ENCODE data around the gene GNG14. TPM values are rescaled to one million over a fixed set of nuclear protein-coding genes. Genes with fewer than 3 reads are reported as not detected.

GNG14 gene
- total RNA-seq, 4 donors from 2014 or later = not detected

GRCh38 chr19:12736995-12737834 lies 49.4 kb downstream of the GNG14 start, which contains the start of gene GET3:
Gene GET3, plus strand, starts transcription at chr19:12737497. Its CDS starts 9 bp downstream, at chr19:12737506.
- Histone ChIP-seq H3K4me1 (peaks cover 8 to 19% of the 10 kb centered on the region in 2 donors), H3K36me3 (no peaks in the 10 kb centered on the region), H3K27ac (peak within 1 kb of the TSS; percentile 87), H3K27me3 (no peaks in the 10 kb centered on the region), H3K4me3 (peak within 1 kb of the TSS; percentile 63 to 83), H3K9me3 (no peaks in the 10 kb centered on the region)
- peak in 2 of 4 experiments; percentile 25 to 44 for TF ChIP-seq CTCF (IDR thresholded peaks at IDR 0.05)
- TF ChIP-seq POLR2A (IDR thresholded peaks at IDR 0.05) = peak in 1 of 2 donors; percentile 39
- DNase-seq = peak; percentile 74 to 97
- intact Hi-C loops (cut with DNase I; ENCODE audit: low total_unique reads) = no loop called here

GRCh38 chr19:12737835-12738351 lies 50.1 kb downstream of the GNG14 start:
- Histone ChIP-seq H3K4me3 (peak overlapping the region; percentile 63 to 83), H3K9me3 (no peaks in the 10 kb centered on the region), H3K27ac (peak overlapping the region; percentile 87), H3K27me3 (no peaks in the 10 kb centered on the region), H3K4me1 (peaks cover 5 to 13% of the 10 kb centered on the region in 2 donors), H3K36me3 (no peaks in the 10 kb centered on the region)
- intact Hi-C loops (cut with DNase I; ENCODE audit: low total_unique reads) = no loop called here
- TF ChIP-seq CTCF (IDR thresholded peaks at IDR 0.05) = no peak
- DNase-seq = no peak

Small RNA genes lying within 50 kb of the gene (small RNA-seq; reads per million reads assigned to genes)
- gene SNORD41 = 749 reads per million, percentile 97 among the genes with 10 or more reads in this experiment

Other genes with a start within 250 kb of the GNG14 start
- gene ZNF443, start 247.0 kb upstream of the GNG14 start, total RNA-seq = 10 to 100 TPM in 1 of 4 donors, 1 to 10 TPM in 3; 5.3 to 15.4 (median 8.4) TPM
- 10 to 100 TPM in 1 of 4 donors, 1 to 10 TPM in 3; 5.0 to 20.8 (median 6.9) TPM for gene ZNF709, start 203.2 kb upstream of the GNG14 start, total RNA-seq
- gene ZNF564, start 136.5 kb upstream of the GNG14 start, total RNA-seq = 10 to 100 TPM in 3 of 4 donors, under 1 TPM in 1; 0.88 to 28.1 (median 21.9) TPM
- 10 to 100 TPM in 2 of 4 donors, 1 to 10 TPM in 1, under 1 TPM in 1; 0.59 to 15.4 (median 8.1) TPM for gene ZNF490, start 77.2 kb upstream of the GNG14 start, total RNA-seq
- gene ZNF791, start 77.1 kb upstream of the GNG14 start, total RNA-seq = 10 to 100 TPM; 22.9 to 67.9 (median 37.1) TPM
- gene MAN2B1, start 21.3 kb upstream of the GNG14 start, total RNA-seq = 10 to 100 TPM; 15.9 to 54.1 (median 42.8) TPM
- gene WDR83, start 21.2 kb upstream of the GNG14 start, total RNA-seq = 10 to 100 TPM in 2 of 4 donors, 1 to 10 TPM in 2; 1.5 to 24.7 (median 8.5) TPM
- 100 to 1,000 TPM in 2 of 4 donors, 10 to 100 TPM in 2; 70.9 to 125 (median 97.1) TPM for gene DHPS, start 6.1 kb upstream of the GNG14 start, total RNA-seq
- 1 to 10 TPM in 2 of 4 donors, not detected in 2; 3.8 to 9.5 TPM for gene FBXW9, start 8.6 kb downstream of the GNG14 start, total RNA-seq
- gene TNPO2, start 35.9 kb downstream of the GNG14 start, total RNA-seq = 10 to 100 TPM; 29.7 to 92.9 (median 71.2) TPM
- gene TRIR, start 46.7 kb downstream of the GNG14 start, total RNA-seq = 100 to 1,000 TPM in 3 of 4 donors, 10 to 100 TPM in 1; 88.8 to 490 (median 244) TPM
- 10 to 100 TPM; 15.4 to 57.4 (median 36.4) TPM for gene GET3, start 49.5 kb downstream of the GNG14 start, total RNA-seq
- under 1 TPM in 2 of 4 donors, not detected in 2; 0.14 to 0.29 TPM for gene BEST2, start 63.8 kb downstream of the GNG14 start, total RNA-seq
- gene HOOK2, start 87.6 kb downstream of the GNG14 start, total RNA-seq = 10 to 100 TPM in 2 of 4 donors, 1 to 10 TPM in 1, under 1 TPM in 1; 0.59 to 37.5 (median 14.0) TPM
- gene JUNB, start 103.5 kb downstream of the GNG14 start, total RNA-seq = 100 to 1,000 TPM in 1 of 4 donors, 10 to 100 TPM in 3; 47.4 to 417 (median 81.5) TPM
- 100 to 1,000 TPM; 148 to 178 (median 163) TPM for gene PRDX2, start 113.8 kb downstream of the GNG14 start, total RNA-seq
- gene THSD8, start 114.1 kb downstream of the GNG14 start, total RNA-seq = 1 to 10 TPM in 1 of 4 donors, not detected in 3; 4.1 TPM
- 10 to 100 TPM in 1 of 4 donors, 1 to 10 TPM in 3; 2.3 to 18.9 (median 3.1) TPM for gene RNASEH2A, start 118.6 kb downstream of the GNG14 start, total RNA-seq
- gene RTBDN, start 146.6 kb downstream of the GNG14 start, total RNA-seq = not detected
- gene MAST1, start 150.5 kb downstream of the GNG14 start, total RNA-seq = 1 to 10 TPM in 1 of 4 donors, not detected in 3; 1.2 TPM
- 10 to 100 TPM; 19.0 to 65.8 (median 31.0) TPM for gene DNASE2, start 193.5 kb downstream of the GNG14 start, total RNA-seq
- under 1 TPM in 2 of 4 donors, not detected in 2; 0.77 to 0.97 TPM for gene KLF1, start 199.2 kb downstream of the GNG14 start, total RNA-seq
- gene GCDH, start 203.2 kb downstream of the GNG14 start, total RNA-seq = 10 to 100 TPM in 3 of 4 donors, 1 to 10 TPM in 1; 6.8 to 47.9 (median 18.2) TPM
- gene SYCE2, start 231.3 kb downstream of the GNG14 start, total RNA-seq = under 1 TPM in 2 of 4 donors, not detected in 2; 0.41 to 0.49 TPM
- 10 to 100 TPM in 2 of 4 donors, 1 to 10 TPM in 2; 4.6 to 47.8 (median 20.5) TPM for gene FARSA, start 245.7 kb downstream of the GNG14 start, total RNA-seq